ENCODE results near the gene SLC24A3.

The SLC24A3 gene

GRCh38 chr20:19211252-19211651 lies 1.2 kb upstream of the SLC24A3 start:
- TF ChIP-seq, protein P1, sequence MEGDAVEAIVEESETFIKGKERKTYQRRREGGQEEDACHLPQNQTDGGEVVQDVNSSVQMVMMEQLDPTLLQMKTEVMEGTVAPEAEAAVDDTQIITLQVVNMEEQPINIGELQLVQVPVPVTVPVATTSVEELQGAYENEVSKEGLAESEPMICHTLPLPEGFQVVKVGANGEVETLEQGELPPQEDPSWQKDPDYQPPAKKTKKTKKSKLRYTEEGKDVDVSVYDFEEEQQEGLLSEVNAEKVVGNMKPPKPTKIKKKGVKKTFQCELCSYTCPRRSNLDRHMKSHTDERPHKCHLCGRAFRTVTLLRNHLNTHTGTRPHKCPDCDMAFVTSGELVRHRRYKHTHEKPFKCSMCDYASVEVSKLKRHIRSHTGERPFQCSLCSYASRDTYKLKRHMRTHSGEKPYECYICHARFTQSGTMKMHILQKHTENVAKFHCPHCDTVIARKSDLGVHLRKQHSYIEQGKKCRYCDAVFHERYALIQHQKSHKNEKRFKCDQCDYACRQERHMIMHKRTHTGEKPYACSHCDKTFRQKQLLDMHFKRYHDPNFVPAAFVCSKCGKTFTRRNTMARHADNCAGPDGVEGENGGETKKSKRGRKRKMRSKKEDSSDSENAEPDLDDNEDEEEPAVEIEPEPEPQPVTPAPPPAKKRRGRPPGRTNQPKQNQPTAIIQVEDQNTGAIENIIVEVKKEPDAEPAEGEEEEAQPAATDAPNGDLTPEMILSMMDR (IDR thresholded peaks at IDR 0.05) = no peak
- Histone ChIP-seq H3K4me1 (ENCODE audit: control insufficient read depth in 1 of 2, insufficient read depth in 1 of 2, low read depth in 1 of 2, low read length in 1 of 2) (peaks cover 21 to 25% of the 10 kb centered on the region in 2 experiments), H3K27me3 (peaks cover 29% of the 10 kb centered on the region), H3K4me3 (ENCODE audit: low read depth in 1 of 2, low read length in 1 of 2) (peak overlapping the region; percentile 72 to 73), H3K36me3 (no peaks in the 10 kb centered on the region), H3K9me3 (no peaks in the 10 kb centered on the region), H3K27ac (no peak overlapping the region)

DNA sequence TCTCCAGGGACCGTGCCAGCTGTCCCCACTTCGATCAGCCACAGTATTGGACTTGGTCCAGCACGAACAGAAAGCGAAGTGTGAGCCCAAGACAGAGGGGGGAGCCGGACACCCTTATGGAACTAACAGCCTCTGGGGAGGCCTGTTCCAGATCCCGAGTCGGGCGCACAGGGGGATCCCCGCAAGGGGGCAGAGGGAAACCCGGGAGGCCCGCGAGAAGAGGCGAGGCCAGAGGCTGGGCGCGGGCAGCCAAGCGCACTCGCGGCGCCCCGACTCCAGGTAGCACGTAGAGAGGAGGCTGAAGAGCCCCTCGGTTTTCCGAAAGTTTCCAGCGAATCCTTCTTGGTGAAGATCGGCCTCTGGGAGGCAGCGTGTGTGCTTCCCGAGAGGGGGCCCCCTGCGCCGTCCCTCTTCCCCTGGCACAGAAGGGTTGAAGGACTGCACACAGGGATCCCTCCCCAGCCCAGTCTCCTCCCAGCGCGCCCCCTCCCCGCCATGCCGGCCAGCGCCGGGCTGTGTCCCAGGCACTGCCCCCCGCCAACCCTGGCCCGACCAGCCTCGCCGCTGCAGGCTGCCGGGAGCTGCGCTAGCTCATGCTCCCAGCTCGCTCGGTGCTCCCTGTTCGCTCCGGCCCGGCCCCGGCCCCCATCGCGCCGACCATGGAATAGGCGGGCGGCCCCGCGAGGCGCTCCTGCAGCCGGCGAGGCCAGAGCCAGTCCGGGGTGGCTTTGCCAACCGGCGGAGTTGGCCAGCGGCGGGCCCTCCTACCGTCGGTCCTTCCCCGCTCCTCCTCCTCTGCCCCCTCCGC lies 577 bp upstream of the SLC24A3 start:
- TF ChIP-seq, protein P1 (IDR thresholded peaks at IDR 0.05) = no peak
- no peaks in the 10 kb centered on the region for H3K9me3 ChIP-seq
- H3K27ac ChIP-seq = no peak overlapping the region
- H3K4me1 ChIP-seq (ENCODE audit: control insufficient read depth in 1 of 2, insufficient read depth in 1 of 2, low read depth in 1 of 2, low read length in 1 of 2) = peaks cover 21 to 25% of the 10 kb centered on the region in 2 experiments
- H3K27me3 ChIP-seq = peaks cover 29% of the 10 kb centered on the region
- H3K4me3 ChIP-seq (ENCODE audit: low read depth in 1 of 2, low read length in 1 of 2) = peak overlapping the region; percentile 72 to 73
- H3K36me3 ChIP-seq = no peaks in the 10 kb centered on the region

- Histone ChIP-seq H3K27me3 (peaks cover 24% of the 10 kb centered on the region), H3K4me3 (ENCODE audit: low read depth in 1 of 2, low read length in 1 of 2) (peak overlapping the region; percentile 72 to 73), H3K9me3 (no peaks in the 10 kb centered on the region), H3K36me3 (no peaks in the 10 kb centered on the region), H3K27ac (peak overlapping the region; percentile 69), H3K4me1 (ENCODE audit: control insufficient read depth in 1 of 2, insufficient read depth in 1 of 2, low read depth in 1 of 2, low read length in 1 of 2) (peaks cover 21 to 25% of the 10 kb centered on the region in 2 experiments)
- TF ChIP-seq, protein P1 (IDR thresholded peaks at IDR 0.05) = peak; percentile 46
These were observed 520 bp downstream of the SLC24A3 start for GRCh38 chr20:19212821-19213502.

- H3K4me3 ChIP-seq (ENCODE audit: low read depth in 1 of 2, low read length in 1 of 2) = peak overlapping the region; percentile 72 to 73
- H3K4me1 ChIP-seq (ENCODE audit: control insufficient read depth in 1 of 2, insufficient read depth in 1 of 2, low read depth in 1 of 2, low read length in 1 of 2) = peaks cover 21 to 25% of the 10 kb centered on the region in 2 experiments
- H3K27me3 ChIP-seq = peaks cover 22% of the 10 kb centered on the region
- H3K9me3 ChIP-seq = no peaks in the 10 kb centered on the region
- no peaks in the 10 kb centered on the region for H3K36me3 ChIP-seq
- TF ChIP-seq, protein P1 (IDR thresholded peaks at IDR 0.05) = no peak
- no peak overlapping the region for H3K27ac ChIP-seq
These were observed 1.6 kb downstream of the SLC24A3 start for GRCh38 chr20:19213946-19214490.

- H3K36me3 ChIP-seq = no peaks in the 10 kb centered on the region
- H3K4me1 ChIP-seq (ENCODE audit: control insufficient read depth in 1 of 2, insufficient read depth in 1 of 2, low read depth in 1 of 2, low read length in 1 of 2) = peaks cover 11 to 15% of the 10 kb centered on the region in 2 experiments
- H3K27ac ChIP-seq = no peak overlapping the region
- no peak overlapping the region for H3K4me3 ChIP-seq (ENCODE audit: low read depth in 1 of 2, low read length in 1 of 2)
- no peaks in the 10 kb centered on the region for H3K9me3 ChIP-seq
- TF ChIP-seq, protein P1 (IDR thresholded peaks at IDR 0.05) = no peak
- H3K27me3 ChIP-seq = no peaks in the 10 kb centered on the region
These were observed 6.0 kb downstream of the SLC24A3 start for GRCh38 chr20:19218411-19218810.
